ENCODE measurements around the gene LRMDA. TPM values are rescaled to one million over a fixed set of nuclear protein-coding genes. Genes with fewer than 3 reads are reported as not detected.

Gene LRMDA
- total and polyA plus RNA-seq, 2 of the 8 experiments (the other 6 are each of a cell fraction or from before 2014, with no cell fraction given), result 0.86 to 2.8 TPM

- no peak for TF ChIP-seq RNF2 (IDR thresholded peaks at IDR 0.05; ENCODE audit: borderline replicate concordance, low read depth, low read length, missing control alignments, poor library complexity, severe bottlenecking)
- TF ChIP-seq CBX5 (IDR thresholded peaks at IDR 0.05; ENCODE audit: low read depth, low read length), result no peak
- no peak for TF ChIP-seq CHD1 (IDR thresholded peaks at IDR 0.05; ENCODE audit: low read depth, low read length)
- TF ChIP-seq FOSL1 (IDR thresholded peaks at IDR 0.05; ENCODE audit: insufficient read depth, low read depth, low read length), result no peak
- TF ChIP-seq KDM4A (IDR thresholded peaks at IDR 0.05; ENCODE audit: low read depth, low read length, severe bottlenecking), result no peak
- TF ChIP-seq, protein P1, sequence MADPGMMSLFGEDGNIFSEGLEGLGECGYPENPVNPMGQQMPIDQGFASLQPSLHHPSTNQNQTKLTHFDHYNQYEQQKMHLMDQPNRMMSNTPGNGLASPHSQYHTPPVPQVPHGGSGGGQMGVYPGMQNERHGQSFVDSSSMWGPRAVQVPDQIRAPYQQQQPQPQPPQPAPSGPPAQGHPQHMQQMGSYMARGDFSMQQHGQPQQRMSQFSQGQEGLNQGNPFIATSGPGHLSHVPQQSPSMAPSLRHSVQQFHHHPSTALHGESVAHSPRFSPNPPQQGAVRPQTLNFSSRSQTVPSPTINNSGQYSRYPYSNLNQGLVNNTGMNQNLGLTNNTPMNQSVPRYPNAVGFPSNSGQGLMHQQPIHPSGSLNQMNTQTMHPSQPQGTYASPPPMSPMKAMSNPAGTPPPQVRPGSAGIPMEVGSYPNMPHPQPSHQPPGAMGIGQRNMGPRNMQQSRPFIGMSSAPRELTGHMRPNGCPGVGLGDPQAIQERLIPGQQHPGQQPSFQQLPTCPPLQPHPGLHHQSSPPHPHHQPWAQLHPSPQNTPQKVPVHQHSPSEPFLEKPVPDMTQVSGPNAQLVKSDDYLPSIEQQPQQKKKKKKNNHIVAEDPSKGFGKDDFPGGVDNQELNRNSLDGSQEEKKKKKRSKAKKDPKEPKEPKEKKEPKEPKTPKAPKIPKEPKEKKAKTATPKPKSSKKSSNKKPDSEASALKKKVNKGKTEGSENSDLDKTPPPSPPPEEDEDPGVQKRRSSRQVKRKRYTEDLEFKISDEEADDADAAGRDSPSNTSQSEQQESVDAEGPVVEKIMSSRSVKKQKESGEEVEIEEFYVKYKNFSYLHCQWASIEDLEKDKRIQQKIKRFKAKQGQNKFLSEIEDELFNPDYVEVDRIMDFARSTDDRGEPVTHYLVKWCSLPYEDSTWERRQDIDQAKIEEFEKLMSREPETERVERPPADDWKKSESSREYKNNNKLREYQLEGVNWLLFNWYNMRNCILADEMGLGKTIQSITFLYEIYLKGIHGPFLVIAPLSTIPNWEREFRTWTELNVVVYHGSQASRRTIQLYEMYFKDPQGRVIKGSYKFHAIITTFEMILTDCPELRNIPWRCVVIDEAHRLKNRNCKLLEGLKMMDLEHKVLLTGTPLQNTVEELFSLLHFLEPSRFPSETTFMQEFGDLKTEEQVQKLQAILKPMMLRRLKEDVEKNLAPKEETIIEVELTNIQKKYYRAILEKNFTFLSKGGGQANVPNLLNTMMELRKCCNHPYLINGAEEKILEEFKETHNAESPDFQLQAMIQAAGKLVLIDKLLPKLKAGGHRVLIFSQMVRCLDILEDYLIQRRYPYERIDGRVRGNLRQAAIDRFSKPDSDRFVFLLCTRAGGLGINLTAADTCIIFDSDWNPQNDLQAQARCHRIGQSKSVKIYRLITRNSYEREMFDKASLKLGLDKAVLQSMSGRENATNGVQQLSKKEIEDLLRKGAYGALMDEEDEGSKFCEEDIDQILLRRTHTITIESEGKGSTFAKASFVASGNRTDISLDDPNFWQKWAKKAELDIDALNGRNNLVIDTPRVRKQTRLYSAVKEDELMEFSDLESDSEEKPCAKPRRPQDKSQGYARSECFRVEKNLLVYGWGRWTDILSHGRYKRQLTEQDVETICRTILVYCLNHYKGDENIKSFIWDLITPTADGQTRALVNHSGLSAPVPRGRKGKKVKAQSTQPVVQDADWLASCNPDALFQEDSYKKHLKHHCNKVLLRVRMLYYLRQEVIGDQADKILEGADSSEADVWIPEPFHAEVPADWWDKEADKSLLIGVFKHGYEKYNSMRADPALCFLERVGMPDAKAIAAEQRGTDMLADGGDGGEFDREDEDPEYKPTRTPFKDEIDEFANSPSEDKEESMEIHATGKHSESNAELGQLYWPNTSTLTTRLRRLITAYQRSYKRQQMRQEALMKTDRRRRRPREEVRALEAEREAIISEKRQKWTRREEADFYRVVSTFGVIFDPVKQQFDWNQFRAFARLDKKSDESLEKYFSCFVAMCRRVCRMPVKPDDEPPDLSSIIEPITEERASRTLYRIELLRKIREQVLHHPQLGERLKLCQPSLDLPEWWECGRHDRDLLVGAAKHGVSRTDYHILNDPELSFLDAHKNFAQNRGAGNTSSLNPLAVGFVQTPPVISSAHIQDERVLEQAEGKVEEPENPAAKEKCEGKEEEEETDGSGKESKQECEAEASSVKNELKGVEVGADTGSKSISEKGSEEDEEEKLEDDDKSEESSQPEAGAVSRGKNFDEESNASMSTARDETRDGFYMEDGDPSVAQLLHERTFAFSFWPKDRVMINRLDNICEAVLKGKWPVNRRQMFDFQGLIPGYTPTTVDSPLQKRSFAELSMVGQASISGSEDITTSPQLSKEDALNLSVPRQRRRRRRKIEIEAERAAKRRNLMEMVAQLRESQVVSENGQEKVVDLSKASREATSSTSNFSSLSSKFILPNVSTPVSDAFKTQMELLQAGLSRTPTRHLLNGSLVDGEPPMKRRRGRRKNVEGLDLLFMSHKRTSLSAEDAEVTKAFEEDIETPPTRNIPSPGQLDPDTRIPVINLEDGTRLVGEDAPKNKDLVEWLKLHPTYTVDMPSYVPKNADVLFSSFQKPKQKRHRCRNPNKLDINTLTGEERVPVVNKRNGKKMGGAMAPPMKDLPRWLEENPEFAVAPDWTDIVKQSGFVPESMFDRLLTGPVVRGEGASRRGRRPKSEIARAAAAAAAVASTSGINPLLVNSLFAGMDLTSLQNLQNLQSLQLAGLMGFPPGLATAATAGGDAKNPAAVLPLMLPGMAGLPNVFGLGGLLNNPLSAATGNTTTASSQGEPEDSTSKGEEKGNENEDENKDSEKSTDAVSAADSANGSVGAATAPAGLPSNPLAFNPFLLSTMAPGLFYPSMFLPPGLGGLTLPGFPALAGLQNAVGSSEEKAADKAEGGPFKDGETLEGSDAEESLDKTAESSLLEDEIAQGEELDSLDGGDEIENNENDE (IDR thresholded peaks at IDR 0.05; ENCODE audit: insufficient replicate concordance, low read length), result no peak
- no peak for TF ChIP-seq CREB1 (IDR thresholded peaks at IDR 0.05)
- TF ChIP-seq EP300 (IDR thresholded peaks at IDR 0.05; ENCODE audit: borderline replicate concordance in 1 of 2, low read depth in 2 of 2, low read length in 2 of 2), result no peak
Observed at GRCh38 chr10:75487087-75487754, 55.8 kb downstream of the LRMDA start (continued).
